Measurements from ENCODE around the gene FMN1.

FMN1 gene

DNA sequence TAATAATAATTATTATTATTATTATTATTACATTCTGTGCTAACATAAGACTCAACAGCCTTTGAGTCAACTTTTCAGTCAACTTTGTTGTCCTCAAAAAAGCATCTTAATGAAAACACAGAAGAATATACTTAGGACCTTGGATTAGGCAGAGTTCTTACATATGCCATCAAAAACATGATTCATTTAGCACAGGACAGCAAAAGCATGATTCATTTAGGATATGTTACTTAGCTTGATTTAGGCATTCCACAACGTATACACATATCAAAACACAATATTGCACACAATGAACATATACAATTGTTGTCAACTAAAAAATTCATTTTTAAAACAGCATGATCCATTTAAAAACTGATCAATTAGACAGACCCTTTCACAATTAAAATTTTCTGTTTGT is 213.0 kb downstream of the FMN1 start:
- no peak overlapping the region for H3K4me3 ChIP-seq (ENCODE audit: low read depth, low read length)
- ChIA-PET POLR2A (no interaction called here), CTCF (interaction anchor here (1.0 to 3.0 kb wide), 5 partner anchors 12 to 330 kb away, joined by 3 to 8 read pairs (median 5); no protein-coding TSS in a partner anchor)
- no peak for TF ChIP-seq CTCF (IDR thresholded peaks at IDR 0.05; ENCODE audit: insufficient read depth, low read length, missing control alignments)
- DNase-seq (ENCODE audit: low read depth, low spot score) = no peak

- H3K4me3 ChIP-seq (ENCODE audit: low read depth, low read length) = peak overlapping the region; percentile 23
- ChIA-PET CTCF (interaction anchor here (1.0 to 3.0 kb wide), 5 partner anchors 16 to 329 kb away, joined by 3 to 11 read pairs (median 7); no protein-coding TSS in a partner anchor), POLR2A (interaction anchor here (0.6 kb wide), 1 partner anchor 109 kb away, joined by 4 read pairs; no protein-coding TSS in a partner anchor)
- DNase-seq (ENCODE audit: low read depth, low spot score) = peak; percentile 95
- TF ChIP-seq CTCF (IDR thresholded peaks at IDR 0.05; ENCODE audit: insufficient read depth, low read length, missing control alignments) = no peak
Observed at GRCh38 chr15:32979710-32980109, 214.8 kb downstream of the FMN1 start.

- H3K4me3 ChIP-seq (ENCODE audit: low read depth, low read length) = no peak overlapping the region
- POLR2A ChIA-PET = interaction anchor here (0.7 kb wide), 1 partner anchor 19 kb away, joined by 3 read pairs; no protein-coding TSS in a partner anchor
- no peak for TF ChIP-seq CTCF (IDR thresholded peaks at IDR 0.05; ENCODE audit: insufficient read depth, low read length, missing control alignments)
- CTCF ChIA-PET = interaction anchor here (0.5 to 2.5 kb wide), 2 partner anchors 21 to 323 kb away, joined by 3 to 11 read pairs; no protein-coding TSS in a partner anchor
- no peak for DNase-seq (ENCODE audit: low read depth, low spot score)
Observed at GRCh38 chr15:32977506-32977905, 217.0 kb downstream of the FMN1 start.

DNA sequence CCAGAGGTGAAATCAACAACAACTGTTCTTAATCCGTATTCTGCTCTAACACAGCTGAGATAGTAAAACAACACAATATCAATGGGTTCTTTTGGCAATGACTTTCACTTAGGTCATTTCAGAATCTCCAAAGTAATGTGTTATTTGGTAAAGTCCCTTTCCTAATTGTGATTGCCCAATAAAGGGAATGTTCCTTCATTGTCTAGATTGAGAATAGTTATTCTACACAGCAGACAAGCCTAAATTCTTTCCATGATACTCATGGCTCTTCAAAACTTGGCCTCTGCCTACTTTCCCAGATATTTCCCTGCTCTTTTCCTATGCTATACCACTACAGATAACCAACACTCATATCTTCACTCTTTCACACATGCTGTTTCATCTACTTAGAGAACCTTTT is 219.8 kb downstream of the FMN1 start:
- no peak for TF ChIP-seq CTCF (IDR thresholded peaks at IDR 0.05; ENCODE audit: insufficient read depth, low read length, missing control alignments)
- ChIA-PET POLR2A (interaction anchor here (0.5 kb wide), 1 partner anchor 86 kb away, joined by 3 read pairs; no protein-coding TSS in a partner anchor), CTCF (interaction anchor here (1.2 kb wide), 2 partner anchors 16 to 129 kb away, joined by 3 read pairs; no protein-coding TSS in a partner anchor)
- no peak for DNase-seq (ENCODE audit: low read depth, low spot score)
- H3K4me3 ChIP-seq (ENCODE audit: low read depth, low read length) = no peak overlapping the region

GRCh38 chr15:32972686-32973085 is 221.8 kb downstream of the FMN1 start:
- DNase-seq (ENCODE audit: low read depth, low spot score) = no peak
- H3K4me3 ChIP-seq (ENCODE audit: low read depth, low read length) = no peak overlapping the region
- ChIA-PET CTCF (interaction anchor here (1.6 kb wide), 1 partner anchor 323 kb away, joined by 4 read pairs; no protein-coding TSS in a partner anchor), POLR2A (no interaction called here)
- TF ChIP-seq CTCF (IDR thresholded peaks at IDR 0.05; ENCODE audit: insufficient read depth, low read length, missing control alignments) = no peak

DNA sequence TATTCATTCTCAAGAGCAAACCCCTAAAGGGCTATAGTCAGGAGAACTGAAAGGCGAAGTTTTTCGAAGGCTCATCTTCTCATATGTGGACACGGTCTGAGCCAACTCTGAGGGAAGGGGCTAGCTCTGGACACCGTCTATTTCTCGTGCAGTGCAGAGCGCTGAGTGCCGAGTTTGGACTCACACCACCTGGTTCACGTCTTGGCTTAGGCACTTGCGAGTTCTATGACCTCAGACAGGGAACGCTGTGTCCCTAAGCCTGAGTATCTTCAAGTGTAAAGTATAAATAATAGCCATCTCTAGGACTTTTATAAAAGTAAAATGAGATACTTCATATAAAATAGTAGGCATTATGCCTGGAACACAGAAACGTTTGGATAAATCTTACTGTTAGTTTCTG is 223.7 kb downstream of the FMN1 start:
- ChIA-PET CTCF (interaction anchor here (0.8 to 1.4 kb wide), 4 partner anchors 15 to 209 kb away, joined by 3 to 4 read pairs (median 3); no protein-coding TSS in a partner anchor), POLR2A (no interaction called here)
- no peak overlapping the region for H3K4me3 ChIP-seq (ENCODE audit: low read depth, low read length)
- TF ChIP-seq CTCF (IDR thresholded peaks at IDR 0.05; ENCODE audit: insufficient read depth, low read length, missing control alignments) = no peak
- DNase-seq (ENCODE audit: low read depth, low spot score) = no peak
